ENCODE measurements around the gene DNM3. TPM values are rescaled to one million over a fixed set of nuclear protein-coding genes. Genes with fewer than 3 reads are reported as not detected.

The DNM3 gene
- total and polyA plus RNA-seq, 10 of the 15 experiments (the other 5 are each of a cell fraction or from before 2014, with no cell fraction given) = 0.03 to 1.5 (median 0.08) TPM; not detected in 3

- TF ChIP-seq ZNF687 (IDR thresholded peaks at IDR 0.05) (no peak), HSF1 (IDR thresholded peaks at IDR 0.05; ENCODE audit: low read depth, low read length) (no peak), ZBED1 (IDR thresholded peaks at IDR 0.05; ENCODE audit: borderline replicate concordance) (no peak), RB1 (IDR thresholded peaks at IDR 0.05; ENCODE audit: borderline replicate concordance) (no peak), SMAD5 (IDR thresholded peaks at IDR 0.05; ENCODE audit: low read depth) (no peak), MTA2 (IDR thresholded peaks at IDR 0.05; ENCODE audit: low read depth) (no peak)
- TF ChIP-seq, protein P1, sequence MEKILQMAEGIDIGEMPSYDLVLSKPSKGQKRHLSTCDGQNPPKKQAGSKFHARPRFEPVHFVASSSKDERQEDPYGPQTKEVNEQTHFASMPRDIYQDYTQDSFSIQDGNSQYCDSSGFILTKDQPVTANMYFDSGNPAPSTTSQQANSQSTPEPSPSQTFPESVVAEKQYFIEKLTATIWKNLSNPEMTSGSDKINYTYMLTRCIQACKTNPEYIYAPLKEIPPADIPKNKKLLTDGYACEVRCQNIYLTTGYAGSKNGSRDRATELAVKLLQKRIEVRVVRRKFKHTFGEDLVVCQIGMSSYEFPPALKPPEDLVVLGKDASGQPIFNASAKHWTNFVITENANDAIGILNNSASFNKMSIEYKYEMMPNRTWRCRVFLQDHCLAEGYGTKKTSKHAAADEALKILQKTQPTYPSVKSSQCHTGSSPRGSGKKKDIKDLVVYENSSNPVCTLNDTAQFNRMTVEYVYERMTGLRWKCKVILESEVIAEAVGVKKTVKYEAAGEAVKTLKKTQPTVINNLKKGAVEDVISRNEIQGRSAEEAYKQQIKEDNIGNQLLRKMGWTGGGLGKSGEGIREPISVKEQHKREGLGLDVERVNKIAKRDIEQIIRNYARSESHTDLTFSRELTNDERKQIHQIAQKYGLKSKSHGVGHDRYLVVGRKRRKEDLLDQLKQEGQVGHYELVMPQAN (conservative IDR thresholded peaks at IDR 0.05) = no peak
- TF ChIP-seq, protein P2, sequence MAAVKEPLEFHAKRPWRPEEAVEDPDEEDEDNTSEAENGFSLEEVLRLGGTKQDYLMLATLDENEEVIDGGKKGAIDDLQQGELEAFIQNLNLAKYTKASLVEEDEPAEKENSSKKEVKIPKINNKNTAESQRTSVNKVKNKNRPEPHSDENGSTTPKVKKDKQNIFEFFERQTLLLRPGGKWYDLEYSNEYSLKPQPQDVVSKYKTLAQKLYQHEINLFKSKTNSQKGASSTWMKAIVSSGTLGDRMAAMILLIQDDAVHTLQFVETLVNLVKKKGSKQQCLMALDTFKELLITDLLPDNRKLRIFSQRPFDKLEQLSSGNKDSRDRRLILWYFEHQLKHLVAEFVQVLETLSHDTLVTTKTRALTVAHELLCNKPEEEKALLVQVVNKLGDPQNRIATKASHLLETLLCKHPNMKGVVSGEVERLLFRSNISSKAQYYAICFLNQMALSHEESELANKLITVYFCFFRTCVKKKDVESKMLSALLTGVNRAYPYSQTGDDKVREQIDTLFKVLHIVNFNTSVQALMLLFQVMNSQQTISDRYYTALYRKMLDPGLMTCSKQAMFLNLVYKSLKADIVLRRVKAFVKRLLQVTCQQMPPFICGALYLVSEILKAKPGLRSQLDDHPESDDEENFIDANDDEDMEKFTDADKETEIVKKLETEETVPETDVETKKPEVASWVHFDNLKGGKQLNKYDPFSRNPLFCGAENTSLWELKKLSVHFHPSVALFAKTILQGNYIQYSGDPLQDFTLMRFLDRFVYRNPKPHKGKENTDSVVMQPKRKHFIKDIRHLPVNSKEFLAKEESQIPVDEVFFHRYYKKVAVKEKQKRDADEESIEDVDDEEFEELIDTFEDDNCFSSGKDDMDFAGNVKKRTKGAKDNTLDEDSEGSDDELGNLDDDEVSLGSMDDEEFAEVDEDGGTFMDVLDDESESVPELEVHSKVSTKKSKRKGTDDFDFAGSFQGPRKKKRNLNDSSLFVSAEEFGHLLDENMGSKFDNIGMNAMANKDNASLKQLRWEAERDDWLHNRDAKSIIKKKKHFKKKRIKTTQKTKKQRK (IDR thresholded peaks at IDR 0.05; ENCODE audit: low read depth, low read length) = no peak
- TF ChIP-seq, protein P3, sequence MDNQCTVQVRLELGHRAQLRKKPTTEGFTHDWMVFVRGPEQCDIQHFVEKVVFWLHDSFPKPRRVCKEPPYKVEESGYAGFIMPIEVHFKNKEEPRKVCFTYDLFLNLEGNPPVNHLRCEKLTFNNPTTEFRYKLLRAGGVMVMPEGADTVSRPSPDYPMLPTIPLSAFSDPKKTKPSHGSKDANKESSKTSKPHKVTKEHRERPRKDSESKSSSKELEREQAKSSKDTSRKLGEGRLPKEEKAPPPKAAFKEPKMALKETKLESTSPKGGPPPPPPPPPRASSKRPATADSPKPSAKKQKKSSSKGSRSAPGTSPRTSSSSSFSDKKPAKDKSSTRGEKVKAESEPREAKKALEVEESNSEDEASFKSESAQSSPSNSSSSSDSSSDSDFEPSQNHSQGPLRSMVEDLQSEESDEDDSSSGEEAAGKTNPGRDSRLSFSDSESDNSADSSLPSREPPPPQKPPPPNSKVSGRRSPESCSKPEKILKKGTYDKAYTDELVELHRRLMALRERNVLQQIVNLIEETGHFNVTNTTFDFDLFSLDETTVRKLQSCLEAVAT (IDR thresholded peaks at IDR 0.05) = no peak
These were observed 249.2 kb downstream of the DNM3 start (continued) for GRCh38 chr1:172090511-172090817.

Data from GM12878 (cell line).